ENCODE measurements around the gene AUTS2. TPM values are rescaled to one million over a fixed set of nuclear protein-coding genes. Genes with fewer than 3 reads are reported as not detected.

AUTS2 gene
- total and polyA plus RNA-seq, 10 of the 15 experiments (the other 5 are each of a cell fraction or from before 2014, with no cell fraction given): 6.4 to 55.6 (median 21.6) TPM

GRCh38 chr7:70484255-70484654, 886.0 kb downstream of the AUTS2 start (continued):
- TF ChIP-seq CHD1 (IDR thresholded peaks at IDR 0.05; ENCODE audit: low read depth, low read length): no peak
- TF ChIP-seq HDAC2 (IDR thresholded peaks at IDR 0.05): no peak
- no peak for TF ChIP-seq REST (IDR thresholded peaks at IDR 0.05; ENCODE audit: low read depth, low read length)

- Histone ChIP-seq H3K27me3 (replicated peaks in 1 of 2; ENCODE audit: control insufficient read depth in 2 of 2, insufficient read depth in 2 of 2, low read length in 1 of 2) (no peaks in the 10 kb centered on the region), H3K9me3 (replicated peaks; ENCODE audit: control insufficient read depth, insufficient read depth, low read length) (no peaks in the 10 kb centered on the region), H3K4me3 (no peak overlapping the region), H2AFZ (ENCODE audit: control insufficient read depth, low read depth, low read length) (no peak overlapping the region), H3K36me3 (ENCODE audit: control insufficient read depth in 2 of 2, insufficient read depth in 2 of 2, low read length in 1 of 2) (peaks cover 0 to 1% of the 10 kb centered on the region in 2 experiments; a peak in 1 of 4 replicates), H3K79me2 (ENCODE audit: control insufficient read depth, insufficient read depth, low read length) (no peaks in the 10 kb centered on the region), H3K27ac (ENCODE audit: control insufficient read depth, insufficient read depth) (no peak overlapping the region), H3K9ac (ENCODE audit: control insufficient read depth, insufficient read depth, low read length) (no peak overlapping the region), H3K4me1 (ENCODE audit: control insufficient read depth, insufficient read depth, low read length) (no peaks in the 10 kb centered on the region), H3K4me2 (ENCODE audit: control insufficient read depth, insufficient read depth) (no peak overlapping the region), H4K20me1 (ENCODE audit: control insufficient read depth, insufficient read depth) (no peaks in the 10 kb centered on the region)
- 83% methylated on average over 7 of the region's 7 CpGs for WGBS (ENCODE audit: insufficient coverage, insufficient replicate concordance, low lambda C conversion rate, missing lambda C conversion rate)
- POLR2A ChIA-PET: interaction anchor here (0.6 kb wide), 1 partner anchor 168 kb away, joined by 4 read pairs; no protein-coding TSS in a partner anchor
- intact Hi-C loops (cut with micrococcal nuclease; ENCODE audit: unreplicated experiment): no loop called here
- BruUV-seq (replicated peaks): no TSS peak
- ATAC-seq (no peak), DNase-seq (ENCODE audit: low read depth, low spot score) (no peak), FAIRE-seq (no peak)
- RAD21 ChIA-PET (ENCODE audit: unreplicated experiment): no interaction called here
- SMC1A ChIA-PET (ENCODE audit: uncharacterized antibody, unreplicated experiment): interaction anchor here (0.8 kb wide), 1 partner anchor 159 kb away, joined by 3 read pairs; no protein-coding TSS in a partner anchor
- in situ Hi-C loops (cut with MboI): no loop called here
- CTCF ChIA-PET: interaction anchor here (0.6 kb wide), 1 partner anchor 162 kb away, joined by 3 read pairs; no protein-coding TSS in a partner anchor
- no peak for TF ChIP-seq ATF2 (IDR thresholded peaks at IDR 0.05; ENCODE audit: low read length)
- no peak for TF ChIP-seq NR2C1 (IDR thresholded peaks at IDR 0.05)
- TF ChIP-seq SMARCA5 (IDR thresholded peaks at IDR 0.05): no peak
- TF ChIP-seq PBX3 (IDR thresholded peaks at IDR 0.05; ENCODE audit: insufficient replicate concordance, low read depth, low read length): no peak
- TF ChIP-seq BMI1 (IDR thresholded peaks at IDR 0.05; ENCODE audit: borderline replicate concordance): no peak
- TF ChIP-seq MYC (IDR thresholded peaks at IDR 0.05; ENCODE audit: insufficient read depth, insufficient read length, insufficient replicate concordance, low read length, severe bottlenecking): no peak
- no peak for TF ChIP-seq IRF3 (IDR thresholded peaks at IDR 0.05)
- no peak for TF ChIP-seq TCF7 (IDR thresholded peaks at IDR 0.05; ENCODE audit: borderline replicate concordance)
- TF ChIP-seq NBN (IDR thresholded peaks at IDR 0.05): no peak
- no peak for TF ChIP-seq EP300 (IDR thresholded peaks at IDR 0.05; ENCODE audit: borderline replicate concordance in 1 of 2, control insufficient read depth in 1 of 2, low read depth in 2 of 2, low read length in 2 of 2)
Observed at GRCh38 chr7:70486977-70487376, 888.7 kb downstream of the AUTS2 start.

Measured in GM12878 (cell line).